GM18505 (cell line): Measurements from ENCODE around the gene PLCL1.

Source experiments
- ATAC-seq: cut with Tn5 transposase; IDR thresholded peaks from one replicate; pipeline ENCODE4 v1.9.1; 2021; ENCODE audit not compliant: unreplicated experiment
- POLR2A ChIP-seq: IDR thresholded peaks from 4 replicates; pipeline ENCODE4 v1.6.1; 2011; ENCODE audit warnings: borderline replicate concordance; ENCODE audit not compliant: insufficient read depth, insufficient read length; ENCODE audit errors: extremely low read depth

PLCL1 gene

GRCh38 chr2:197851451-197851850 lies 47.1 kb downstream of the PLCL1 start:
- no peak for ATAC-seq
- no peak for TF ChIP-seq POLR2A

DNA sequence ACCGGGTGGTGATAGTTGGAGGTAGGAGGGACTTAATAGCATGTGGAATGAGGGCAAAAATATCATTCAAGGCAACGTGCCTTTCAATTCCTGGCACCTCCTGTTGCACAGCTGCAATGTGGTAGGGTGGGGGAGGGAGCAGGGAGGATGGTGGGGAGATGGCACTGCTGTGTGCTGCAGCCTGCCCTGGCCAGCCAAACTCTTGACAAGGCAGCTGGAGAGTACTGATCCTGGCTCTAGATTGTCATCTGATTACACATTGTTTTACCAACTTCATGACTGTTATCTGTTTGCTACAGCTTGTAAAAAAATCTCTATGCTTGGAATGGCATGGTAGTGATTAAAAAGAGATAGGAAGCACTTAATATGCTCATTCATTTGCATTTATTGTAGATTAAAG lies 47.7 kb downstream of the PLCL1 start:
- TF ChIP-seq POLR2A: no peak
- ATAC-seq: no peak

- TF ChIP-seq POLR2A: no peak
Observed at GRCh38 chr2:197853549-197853948, 49.2 kb downstream of the PLCL1 start.

DNA sequence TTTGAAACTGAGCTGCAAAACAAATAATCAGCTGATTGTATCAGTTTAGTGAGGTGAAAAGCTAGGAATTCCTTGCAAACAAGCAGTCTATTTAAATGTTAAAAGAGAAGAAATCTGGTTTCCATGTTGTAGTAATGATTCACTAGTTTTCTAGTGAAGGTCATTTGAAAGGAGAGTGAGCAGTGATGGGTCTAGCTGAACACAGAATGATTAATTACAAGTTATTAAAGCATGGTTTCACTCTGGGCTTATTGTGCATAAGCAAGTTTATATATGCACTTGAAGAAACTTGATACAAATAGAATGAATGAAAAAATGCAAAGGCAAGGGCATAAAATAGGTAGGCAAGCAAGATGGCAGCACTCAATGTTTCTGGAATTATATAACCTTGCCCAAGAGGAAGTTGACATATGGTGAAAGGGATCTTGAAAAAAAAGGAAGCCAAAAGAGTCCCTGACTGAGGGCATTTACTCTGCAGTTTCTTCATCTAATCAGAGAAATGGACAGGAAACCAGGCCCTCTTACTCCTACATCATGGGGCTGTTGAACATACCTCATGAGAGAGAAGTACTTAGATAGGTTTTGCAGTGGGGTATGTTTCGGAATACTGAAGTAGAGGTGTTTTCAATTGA lies 53.2 kb downstream of the PLCL1 start:
- no peak for TF ChIP-seq POLR2A
- no peak for ATAC-seq

More at GRCh38 chr2:197853549-197853948, 49.2 kb downstream of the PLCL1 start:
- ATAC-seq: no peak

GRCh38 chr2:197858607-197859140 lies 54.3 kb downstream of the PLCL1 start:
- no peak for ATAC-seq
- no peak for TF ChIP-seq POLR2A

DNA sequence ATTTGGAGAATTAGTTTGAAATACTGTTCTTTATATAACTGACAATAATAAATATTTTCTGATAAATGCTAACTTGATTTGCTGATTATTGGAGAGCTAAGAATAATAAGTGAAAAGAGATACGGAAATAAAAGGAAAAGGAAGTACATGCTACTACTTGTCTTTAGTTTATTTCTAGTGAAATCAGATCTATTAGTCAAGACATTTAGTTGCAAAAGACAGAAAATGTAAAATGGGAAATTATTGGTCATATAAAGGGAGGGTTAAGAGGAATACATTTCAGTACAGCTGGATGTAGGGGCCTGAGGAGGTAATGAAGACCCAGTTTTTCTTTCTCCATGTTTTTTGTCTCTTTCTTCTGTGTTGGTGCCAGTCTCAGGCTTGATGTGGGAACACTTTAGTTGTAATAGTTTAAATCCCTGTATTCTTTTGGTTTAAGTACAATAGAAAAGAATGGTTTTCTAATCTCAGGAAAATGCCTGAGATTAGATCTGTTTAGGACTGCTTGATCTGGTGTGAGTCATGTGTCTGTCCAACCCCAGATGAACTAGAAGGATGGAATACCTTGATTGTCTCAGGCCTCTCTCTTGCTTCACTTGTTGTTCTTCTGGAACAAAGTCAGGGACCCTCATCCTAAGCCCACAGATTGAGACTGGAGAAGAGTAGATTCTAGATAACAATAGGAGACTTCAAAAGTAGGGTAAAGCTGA lies 58.0 kb downstream of the PLCL1 start:
- TF ChIP-seq POLR2A: no peak
- no peak for ATAC-seq

GRCh38 chr2:197863744-197864143 lies 59.4 kb downstream of the PLCL1 start:
- ATAC-seq: no peak
- TF ChIP-seq POLR2A: no peak

GRCh38 chr2:197866455-197866854 lies 62.1 kb downstream of the PLCL1 start:
- ATAC-seq: no peak
- no peak for TF ChIP-seq POLR2A

DNA sequence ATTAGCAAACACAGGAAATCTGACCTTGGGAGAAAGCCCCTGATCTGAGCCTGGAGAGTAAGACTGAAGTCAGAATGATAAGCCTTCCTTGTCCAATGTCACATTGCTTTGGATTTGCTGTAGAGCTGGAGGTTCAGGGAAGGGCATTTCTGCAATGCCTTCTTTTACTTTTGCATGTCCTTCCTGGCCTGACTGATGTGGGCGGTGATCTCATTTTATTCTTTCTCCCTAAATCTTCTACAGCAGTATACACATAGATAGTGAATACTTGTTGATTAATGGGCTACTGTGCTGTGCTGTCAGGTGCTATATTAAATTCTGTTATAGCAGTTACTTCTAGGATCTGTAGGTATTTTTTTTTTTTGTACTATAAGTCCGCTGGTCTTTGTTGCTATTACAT lies 62.6 kb downstream of the PLCL1 start:
- no peak for ATAC-seq
- TF ChIP-seq POLR2A: no peak

DNA sequence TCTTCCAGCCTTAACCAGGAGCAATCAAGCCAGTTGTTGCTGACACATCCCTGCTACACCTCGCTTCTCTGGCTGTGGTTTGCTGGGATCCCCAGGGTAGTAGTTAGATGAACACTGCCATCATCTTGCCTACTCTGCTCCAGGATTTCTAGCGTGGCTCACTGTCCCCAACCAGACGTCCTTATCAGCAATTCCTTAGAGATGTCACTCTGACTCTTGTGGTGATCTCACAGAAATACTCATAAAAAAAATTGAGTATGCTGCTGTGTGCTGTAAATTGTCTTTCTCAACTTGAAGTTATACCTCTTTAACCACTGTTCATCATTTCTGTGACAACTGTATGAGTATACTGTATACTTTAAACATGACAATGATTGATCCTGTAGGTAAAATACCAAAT lies 63.2 kb downstream of the PLCL1 start:
- no peak for ATAC-seq
- no peak for TF ChIP-seq POLR2A

DNA sequence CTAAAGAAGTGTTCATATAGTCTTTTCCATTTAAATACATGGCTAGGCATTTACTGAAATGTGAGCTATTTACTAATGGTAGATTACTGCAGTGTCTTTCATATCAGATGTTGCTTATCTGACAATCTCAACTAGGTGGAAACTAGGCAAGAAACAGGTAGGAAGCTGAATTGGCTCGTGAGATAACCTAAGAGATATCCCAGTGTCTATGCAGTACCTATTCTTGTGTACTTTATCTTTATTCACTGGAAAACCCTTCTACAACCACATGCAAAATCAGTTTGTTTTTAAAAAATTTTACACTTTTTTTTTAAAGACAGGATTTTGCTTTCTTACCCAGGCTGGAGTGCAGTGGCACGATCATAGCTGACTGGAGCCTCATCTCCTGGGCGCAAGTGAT lies 63.8 kb downstream of the PLCL1 start:
- TF ChIP-seq POLR2A: no peak
- no peak for ATAC-seq

DNA sequence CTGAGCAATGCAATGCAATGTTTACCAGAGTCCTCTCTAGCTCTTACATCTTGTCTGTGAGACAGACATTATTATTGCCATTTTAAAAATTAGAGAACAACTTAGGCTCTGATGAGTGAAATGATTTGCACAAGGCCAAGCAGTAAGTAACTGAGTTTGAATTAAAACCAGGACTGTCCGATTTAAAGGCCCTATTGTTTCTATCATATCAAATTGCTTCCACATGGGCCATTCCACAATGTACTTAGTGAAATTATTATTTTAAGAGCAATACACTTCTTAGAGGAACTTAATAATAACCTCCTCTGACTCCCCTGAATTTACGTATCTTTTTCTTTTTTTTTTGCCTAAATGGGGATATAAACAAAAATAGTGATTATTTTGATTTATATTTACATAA lies 64.6 kb downstream of the PLCL1 start:
- no peak for TF ChIP-seq POLR2A
- ATAC-seq: no peak

DNA sequence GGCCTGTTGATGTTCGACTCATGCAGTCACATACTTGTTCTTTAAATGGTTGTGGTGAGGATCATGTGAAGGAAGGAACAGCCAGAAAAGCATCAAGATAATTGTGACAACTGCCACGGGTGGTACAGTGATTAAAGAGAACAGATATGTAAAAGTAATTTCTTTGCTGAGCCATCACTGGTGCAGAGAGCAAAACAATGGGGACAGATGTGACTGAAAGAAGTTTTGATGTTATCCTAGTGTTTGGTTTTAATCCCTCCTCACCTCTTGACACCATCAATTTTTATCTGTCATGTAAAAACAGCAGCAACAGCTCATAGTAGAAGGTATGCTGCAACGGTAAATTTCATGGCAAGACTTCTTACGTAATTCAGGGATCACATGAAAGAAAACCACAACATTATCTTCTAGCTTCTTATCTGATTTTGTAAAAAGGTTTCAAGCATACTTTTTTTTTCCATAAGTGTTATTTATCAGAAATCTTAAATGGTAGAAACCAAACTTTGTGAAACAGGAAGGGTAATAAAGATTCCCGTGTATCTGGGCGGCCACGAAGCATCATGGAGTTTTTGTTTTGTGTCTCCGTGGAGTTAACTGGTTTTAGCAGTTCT lies 65.2 kb downstream of the PLCL1 start:
- ATAC-seq: no peak
- no peak for TF ChIP-seq POLR2A

DNA sequence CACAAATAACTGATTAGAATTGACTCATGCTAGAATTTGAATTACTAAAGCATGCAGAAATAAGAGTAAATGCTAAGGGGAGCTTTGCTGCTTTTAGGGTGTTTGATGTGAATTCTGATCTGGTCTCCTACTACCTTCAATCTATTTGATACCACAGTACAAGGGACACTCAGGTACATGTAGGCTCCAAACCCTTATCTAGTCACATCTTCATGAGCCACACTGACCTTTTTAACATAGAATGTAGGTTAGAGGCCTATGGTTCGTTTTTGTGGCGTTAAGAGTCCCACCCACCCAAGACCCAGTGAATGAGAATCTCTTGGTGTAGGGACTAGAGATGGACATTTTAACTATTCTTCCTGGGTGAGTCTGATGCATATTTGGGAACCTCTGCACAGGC lies 65.7 kb downstream of the PLCL1 start:
- ATAC-seq: no peak

More for the DNA sequence above, 65.7 kb downstream of the PLCL1 start:
- no peak for TF ChIP-seq POLR2A
